Measurements from ENCODE around the gene GRM4. TPM values are rescaled to one million over a fixed set of nuclear protein-coding genes. Genes with fewer than 3 reads are reported as not detected.

GRM4 gene
- polyA plus RNA-seq, 1 of the 3 experiments (the other 2 are of a cell fraction) = not detected

- TF ChIP-seq, protein P1, sequence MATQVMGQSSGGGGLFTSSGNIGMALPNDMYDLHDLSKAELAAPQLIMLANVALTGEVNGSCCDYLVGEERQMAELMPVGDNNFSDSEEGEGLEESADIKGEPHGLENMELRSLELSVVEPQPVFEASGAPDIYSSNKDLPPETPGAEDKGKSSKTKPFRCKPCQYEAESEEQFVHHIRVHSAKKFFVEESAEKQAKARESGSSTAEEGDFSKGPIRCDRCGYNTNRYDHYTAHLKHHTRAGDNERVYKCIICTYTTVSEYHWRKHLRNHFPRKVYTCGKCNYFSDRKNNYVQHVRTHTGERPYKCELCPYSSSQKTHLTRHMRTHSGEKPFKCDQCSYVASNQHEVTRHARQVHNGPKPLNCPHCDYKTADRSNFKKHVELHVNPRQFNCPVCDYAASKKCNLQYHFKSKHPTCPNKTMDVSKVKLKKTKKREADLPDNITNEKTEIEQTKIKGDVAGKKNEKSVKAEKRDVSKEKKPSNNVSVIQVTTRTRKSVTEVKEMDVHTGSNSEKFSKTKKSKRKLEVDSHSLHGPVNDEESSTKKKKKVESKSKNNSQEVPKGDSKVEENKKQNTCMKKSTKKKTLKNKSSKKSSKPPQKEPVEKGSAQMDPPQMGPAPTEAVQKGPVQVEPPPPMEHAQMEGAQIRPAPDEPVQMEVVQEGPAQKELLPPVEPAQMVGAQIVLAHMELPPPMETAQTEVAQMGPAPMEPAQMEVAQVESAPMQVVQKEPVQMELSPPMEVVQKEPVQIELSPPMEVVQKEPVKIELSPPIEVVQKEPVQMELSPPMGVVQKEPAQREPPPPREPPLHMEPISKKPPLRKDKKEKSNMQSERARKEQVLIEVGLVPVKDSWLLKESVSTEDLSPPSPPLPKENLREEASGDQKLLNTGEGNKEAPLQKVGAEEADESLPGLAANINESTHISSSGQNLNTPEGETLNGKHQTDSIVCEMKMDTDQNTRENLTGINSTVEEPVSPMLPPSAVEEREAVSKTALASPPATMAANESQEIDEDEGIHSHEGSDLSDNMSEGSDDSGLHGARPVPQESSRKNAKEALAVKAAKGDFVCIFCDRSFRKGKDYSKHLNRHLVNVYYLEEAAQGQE (IDR thresholded peaks at IDR 0.05; ENCODE audit: low read depth, low read length) = no peak
- TF ChIP-seq JUND (IDR thresholded peaks at IDR 0.05) = no peak
Measured at GRCh38 chr6:34066772-34067770, 78.8 kb downstream of the GRM4 start (continued).

DNA sequence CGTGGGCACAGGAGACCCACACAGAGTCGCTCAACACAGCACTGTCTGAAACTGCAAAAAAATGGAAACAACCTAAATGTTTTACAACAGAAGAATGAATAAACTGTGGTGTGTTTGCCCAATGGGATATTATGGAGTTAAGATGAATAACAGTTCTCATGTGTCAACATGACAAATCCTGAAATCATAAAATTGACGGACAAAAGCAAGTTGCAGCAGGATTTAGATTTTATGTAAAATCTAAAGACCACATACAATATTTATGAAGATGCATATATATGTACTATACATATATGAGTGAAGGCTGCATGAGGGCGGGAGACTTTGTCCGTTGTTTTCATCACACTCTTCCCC is 79.7 kb downstream of the GRM4 start:
- H2AFZ ChIP-seq (ENCODE audit: low read depth) = no peak overlapping the region
- TF ChIP-seq SIN3A (IDR thresholded peaks at IDR 0.05; ENCODE audit: borderline replicate concordance, low read depth, low read length) (no peak), ZBTB33 (IDR thresholded peaks at IDR 0.05; ENCODE audit: borderline replicate concordance, low read depth) (no peak), FOXM1 (IDR thresholded peaks at IDR 0.05; ENCODE audit: low read depth) (no peak), GABPA (IDR thresholded peaks at IDR 0.05; ENCODE audit: low read depth) (no peak), MXI1 (IDR thresholded peaks at IDR 0.05; ENCODE audit: low read depth, low read length) (no peak), RXRA (IDR thresholded peaks at IDR 0.05; ENCODE audit: borderline replicate concordance, low read depth) (no peak), FOSL2 (IDR thresholded peaks at IDR 0.05; ENCODE audit: borderline replicate concordance, low read depth) (no peak), YY1 (IDR thresholded peaks at IDR 0.05; ENCODE audit: low read depth) (no peak), NFIC (IDR thresholded peaks at IDR 0.05; ENCODE audit: borderline replicate concordance) (no peak), EP300 (IDR thresholded peaks at IDR 0.05; ENCODE audit: borderline replicate concordance in 1 of 2, low read depth in 1 of 2, low read length in 1 of 2) (no peak)
- TF ChIP-seq, protein P2, sequence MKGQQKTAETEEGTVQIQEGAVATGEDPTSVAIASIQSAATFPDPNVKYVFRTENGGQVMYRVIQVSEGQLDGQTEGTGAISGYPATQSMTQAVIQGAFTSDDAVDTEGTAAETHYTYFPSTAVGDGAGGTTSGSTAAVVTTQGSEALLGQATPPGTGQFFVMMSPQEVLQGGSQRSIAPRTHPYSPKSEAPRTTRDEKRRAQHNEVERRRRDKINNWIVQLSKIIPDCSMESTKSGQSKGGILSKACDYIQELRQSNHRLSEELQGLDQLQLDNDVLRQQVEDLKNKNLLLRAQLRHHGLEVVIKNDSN (IDR thresholded peaks at IDR 0.05; ENCODE audit: borderline replicate concordance, low read depth) = no peak
- TF ChIP-seq, protein P1 (IDR thresholded peaks at IDR 0.05; ENCODE audit: low read depth, low read length) = no peak
- TF ChIP-seq, protein P3, sequence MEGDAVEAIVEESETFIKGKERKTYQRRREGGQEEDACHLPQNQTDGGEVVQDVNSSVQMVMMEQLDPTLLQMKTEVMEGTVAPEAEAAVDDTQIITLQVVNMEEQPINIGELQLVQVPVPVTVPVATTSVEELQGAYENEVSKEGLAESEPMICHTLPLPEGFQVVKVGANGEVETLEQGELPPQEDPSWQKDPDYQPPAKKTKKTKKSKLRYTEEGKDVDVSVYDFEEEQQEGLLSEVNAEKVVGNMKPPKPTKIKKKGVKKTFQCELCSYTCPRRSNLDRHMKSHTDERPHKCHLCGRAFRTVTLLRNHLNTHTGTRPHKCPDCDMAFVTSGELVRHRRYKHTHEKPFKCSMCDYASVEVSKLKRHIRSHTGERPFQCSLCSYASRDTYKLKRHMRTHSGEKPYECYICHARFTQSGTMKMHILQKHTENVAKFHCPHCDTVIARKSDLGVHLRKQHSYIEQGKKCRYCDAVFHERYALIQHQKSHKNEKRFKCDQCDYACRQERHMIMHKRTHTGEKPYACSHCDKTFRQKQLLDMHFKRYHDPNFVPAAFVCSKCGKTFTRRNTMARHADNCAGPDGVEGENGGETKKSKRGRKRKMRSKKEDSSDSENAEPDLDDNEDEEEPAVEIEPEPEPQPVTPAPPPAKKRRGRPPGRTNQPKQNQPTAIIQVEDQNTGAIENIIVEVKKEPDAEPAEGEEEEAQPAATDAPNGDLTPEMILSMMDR (IDR thresholded peaks at IDR 0.05) = no peak
- H3K4me2 ChIP-seq = no peak overlapping the region
- no peaks in the 10 kb centered on the region for H3F3A ChIP-seq (replicated peaks; ENCODE audit: insufficient read depth)
- ChIA-PET CTCF (interaction anchor here (1.2 to 6.2 kb wide), 2 partner anchors 12 to 39 kb away, joined by 4 to 38 read pairs; no protein-coding TSS in a partner anchor), POLR2A (interaction anchor here (1.0 kb wide), 1 partner anchor 10 kb away, joined by 4 read pairs; no protein-coding TSS in a partner anchor)
- H3K9ac ChIP-seq = no peak overlapping the region
- peaks cover 8% of the 10 kb centered on the region for H3K27me3 ChIP-seq (ENCODE audit: insufficient read depth)
- H4K20me1 ChIP-seq (ENCODE audit: insufficient read depth) = no peaks in the 10 kb centered on the region
- DNase-seq = no peak
- no peak overlapping the region for H3K27ac ChIP-seq (ENCODE audit: low read depth in 2 of 2, low read length in 1 of 2)
- H3K36me3 ChIP-seq (replicated peaks in 1 of 2; ENCODE audit: control insufficient read depth in 1 of 2, insufficient read depth in 2 of 2, low read length in 1 of 2) = no peaks in the 10 kb centered on the region
- WGBS (ENCODE audit: low lambda C conversion rate) = 56% methylated on average over 5 of the region's 5 CpGs
- no peaks in the 10 kb centered on the region for H3K9me3 ChIP-seq
- no peaks in the 10 kb centered on the region for H3K9me2 ChIP-seq
- H3K4me3 ChIP-seq (ENCODE audit: low read depth in 2 of 2, low read length in 1 of 2) = no peak overlapping the region
- peaks cover 0 to 11% of the 10 kb centered on the region in 2 experiments; a peak in 1 of 4 replicates for H3K4me1 ChIP-seq (ENCODE audit: control insufficient read depth in 1 of 2, insufficient read depth in 2 of 2, low read depth in 1 of 2, low read length in 1 of 2)
- H3K79me2 ChIP-seq (ENCODE audit: insufficient read depth) = no peaks in the 10 kb centered on the region

All from SK-N-SH (cell line).